GM23338 (cell line): ENCODE results near the gene MYOCOS.

ENCODE experiments used
- STAT1 ChIP-seq: IDR thresholded peaks from one replicate; pipeline ENCODE4 v1.6.1; 2016; ENCODE audit warnings: antibody characterized with exemption; ENCODE audit not compliant: unreplicated experiment
- TF ChIP-seq, protein P1 (sequence below), 2 experiments: fragments of 200-600 bp in 1 of 2; sonication (generic) in 1 of 2; conservative IDR thresholded peaks; 2 replicates each; pipeline versions ENCODE4 v1.5.1 to v1.6.1; 2016 to 2017; ENCODE audit warnings: antibody characterized with exemption in 2 of 2, low read depth in 2 of 2, mild to moderate bottlenecking in 2 of 2, moderate library complexity in 1 of 2

DNA sequence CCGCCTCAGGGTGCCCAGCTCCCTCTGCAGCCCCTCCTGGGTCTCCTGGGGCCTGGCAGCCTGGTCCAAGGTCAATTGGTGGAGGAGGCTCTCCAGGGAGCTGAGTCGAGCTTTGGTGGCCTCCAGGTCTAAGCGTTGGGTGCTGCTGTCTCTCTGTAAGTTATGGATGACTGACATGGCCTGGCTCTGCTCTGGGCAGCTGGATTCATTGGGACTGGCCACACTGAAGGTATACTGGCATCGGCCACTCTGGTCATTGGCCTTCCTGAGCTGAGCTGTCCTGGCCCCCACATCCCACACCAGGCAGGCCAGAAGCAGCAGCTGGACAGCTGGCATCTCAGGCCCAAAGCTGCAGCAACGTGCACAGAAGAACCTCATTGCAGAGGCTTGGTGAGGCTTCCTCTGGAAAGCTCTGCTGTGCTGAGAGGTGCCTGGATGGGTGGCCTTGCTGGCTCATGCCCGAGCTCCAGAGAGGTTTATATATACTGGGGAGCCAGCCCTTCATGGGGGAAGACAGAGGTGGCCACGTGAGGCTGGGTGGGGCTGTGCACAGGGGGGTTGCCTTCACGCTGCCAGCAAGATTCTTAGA, 30.3 kb downstream of the MYOCOS start, which contains the start of gene MYOC:
- TF ChIP-seq, protein P1, sequence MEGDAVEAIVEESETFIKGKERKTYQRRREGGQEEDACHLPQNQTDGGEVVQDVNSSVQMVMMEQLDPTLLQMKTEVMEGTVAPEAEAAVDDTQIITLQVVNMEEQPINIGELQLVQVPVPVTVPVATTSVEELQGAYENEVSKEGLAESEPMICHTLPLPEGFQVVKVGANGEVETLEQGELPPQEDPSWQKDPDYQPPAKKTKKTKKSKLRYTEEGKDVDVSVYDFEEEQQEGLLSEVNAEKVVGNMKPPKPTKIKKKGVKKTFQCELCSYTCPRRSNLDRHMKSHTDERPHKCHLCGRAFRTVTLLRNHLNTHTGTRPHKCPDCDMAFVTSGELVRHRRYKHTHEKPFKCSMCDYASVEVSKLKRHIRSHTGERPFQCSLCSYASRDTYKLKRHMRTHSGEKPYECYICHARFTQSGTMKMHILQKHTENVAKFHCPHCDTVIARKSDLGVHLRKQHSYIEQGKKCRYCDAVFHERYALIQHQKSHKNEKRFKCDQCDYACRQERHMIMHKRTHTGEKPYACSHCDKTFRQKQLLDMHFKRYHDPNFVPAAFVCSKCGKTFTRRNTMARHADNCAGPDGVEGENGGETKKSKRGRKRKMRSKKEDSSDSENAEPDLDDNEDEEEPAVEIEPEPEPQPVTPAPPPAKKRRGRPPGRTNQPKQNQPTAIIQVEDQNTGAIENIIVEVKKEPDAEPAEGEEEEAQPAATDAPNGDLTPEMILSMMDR (conservative IDR thresholded peaks at IDR 0.05; ENCODE audit: low read depth in 2 of 2): no peak
- TF ChIP-seq STAT1: no peak
